22Rv1 (cell line): ENCODE measurements around the gene ZBTB7C.

ENCODE experiments used
- CTCF ChIP-seq: fragments of 450-650 bp; IDR thresholded peaks from 2 replicates; pipeline ENCODE4 v1.5.1; 2017; ENCODE audit warnings: mild to moderate bottlenecking
- ZFX ChIP-seq: fragments of 450-650 bp; IDR thresholded peaks from 2 replicates; pipeline ENCODE4 v1.6.1; 2017; ENCODE audit warnings: antibody characterized with exemption, borderline replicate concordance

DNA sequence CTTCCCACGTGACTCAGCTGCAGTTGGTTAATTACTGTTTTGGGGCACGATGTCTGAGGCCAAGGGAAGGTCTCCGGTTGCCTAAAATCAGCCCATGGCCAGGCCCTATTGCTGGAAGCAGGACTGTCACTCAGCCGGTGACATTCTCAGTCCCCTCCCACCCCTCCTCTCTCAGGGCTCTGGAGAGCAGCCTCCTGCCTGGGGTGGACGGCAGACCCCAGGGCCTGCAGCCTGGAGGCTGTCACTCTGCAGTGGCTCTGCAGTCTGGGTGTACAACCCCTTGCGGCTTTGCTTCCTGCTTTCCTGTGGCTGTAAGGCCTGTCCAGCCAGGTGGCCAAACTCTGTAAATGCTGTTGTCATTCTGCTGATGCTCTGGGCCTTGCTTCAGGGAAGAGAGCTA, 32.8 kb downstream of the ZBTB7C start:
- no peak for TF ChIP-seq CTCF
- no peak for TF ChIP-seq ZFX
